Diencephalon (tissue), 1 donor: ENCODE results near the gene NIPAL1. TPM values are rescaled to one million over a fixed set of nuclear protein-coding genes. Genes with fewer than 3 reads are reported as not detected.

Experiments
- total RNA-seq: library from RNA; depleted of rRNA; stranded (reverse); fragments of >200 nt; gene quantifications from one replicate; pipeline ENCODE4 v1.2.3, GENCODE V29; 2014

Gene NIPAL1
- 3.0 TPM for total RNA-seq

DNA sequence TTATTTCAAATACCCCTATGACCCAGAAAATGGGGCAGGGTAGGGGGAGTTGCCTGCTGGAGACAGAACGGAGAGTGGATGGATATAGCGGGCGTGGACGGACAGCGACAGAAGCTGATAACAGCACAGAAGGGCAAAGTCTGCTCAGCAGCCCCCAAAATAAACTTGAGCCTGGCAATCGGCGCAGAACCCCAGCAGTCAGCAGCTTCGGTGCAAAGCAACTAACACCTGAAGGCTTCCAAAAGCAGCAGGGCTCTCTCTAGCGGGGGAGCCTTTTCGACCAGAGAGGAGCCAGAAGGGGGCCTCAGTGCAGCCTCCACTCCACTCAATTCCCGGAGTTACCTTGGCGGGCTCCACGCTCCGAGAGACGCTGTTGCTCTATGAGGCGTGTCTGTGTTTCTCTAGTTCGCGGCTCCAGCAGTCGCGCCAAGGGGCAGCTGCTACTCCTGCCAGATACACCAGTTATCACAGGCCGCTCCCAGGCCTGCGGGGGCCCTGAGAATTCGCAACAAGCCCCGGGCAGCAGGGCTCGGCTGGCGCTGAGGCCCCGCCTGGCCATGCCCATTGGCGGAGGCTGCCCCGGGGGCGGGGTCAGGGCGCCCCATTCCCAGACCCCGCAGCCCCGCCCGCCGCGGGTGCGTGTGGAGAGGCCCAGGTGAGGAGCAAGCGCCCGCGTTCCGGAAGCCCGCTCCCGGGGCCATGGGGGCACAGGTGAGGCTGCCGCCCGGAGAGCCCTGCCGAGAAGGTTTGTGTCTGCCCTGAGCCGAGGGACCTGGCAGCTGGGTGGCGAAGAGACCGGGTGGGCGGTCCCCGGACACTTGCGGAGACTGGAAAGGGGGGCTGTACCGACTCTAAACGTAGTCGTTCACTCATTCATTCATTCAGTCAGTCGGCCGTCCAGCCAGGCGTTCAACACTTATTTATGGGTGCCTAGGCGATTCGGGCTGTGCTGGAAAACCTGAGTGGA is at the start of gene NIPAL1, which contains the start of gene CNGA1:
Gene NIPAL1, plus strand, starts transcription at position 632 of the 967 bp plus-strand sequence. Its CDS starts 68 bp downstream, at position 700.
Gene CNGA1, minus strand, starts transcription at position 541 of the 967 bp plus-strand sequence. CDS start 63,992 bp downstream, outside the sequence.

Other genes starting within 250 kb of the NIPAL1 start
- gene CORIN, start 178.7 kb upstream of the NIPAL1 start, total RNA-seq: 2.5 TPM
- 21.9 TPM for gene NFXL1, start 102.2 kb upstream of the NIPAL1 start, total RNA-seq
- gene CNGA1, start 91 bp upstream of the NIPAL1 start, total RNA-seq: 0.46 TPM
- 1.2 TPM for gene TXK, start 117.5 kb downstream of the NIPAL1 start, total RNA-seq